ENCODE measurements around the gene C18orf32. TPM values are rescaled to one million over a fixed set of nuclear protein-coding genes. Genes with fewer than 3 reads are reported as not detected.

The C18orf32 gene
- total and polyA plus RNA-seq, 2 of the 13 experiments (the other 11 are each of a cell fraction or from before 2014, with no cell fraction given) = 17.6 to 20.6 TPM

DNA sequence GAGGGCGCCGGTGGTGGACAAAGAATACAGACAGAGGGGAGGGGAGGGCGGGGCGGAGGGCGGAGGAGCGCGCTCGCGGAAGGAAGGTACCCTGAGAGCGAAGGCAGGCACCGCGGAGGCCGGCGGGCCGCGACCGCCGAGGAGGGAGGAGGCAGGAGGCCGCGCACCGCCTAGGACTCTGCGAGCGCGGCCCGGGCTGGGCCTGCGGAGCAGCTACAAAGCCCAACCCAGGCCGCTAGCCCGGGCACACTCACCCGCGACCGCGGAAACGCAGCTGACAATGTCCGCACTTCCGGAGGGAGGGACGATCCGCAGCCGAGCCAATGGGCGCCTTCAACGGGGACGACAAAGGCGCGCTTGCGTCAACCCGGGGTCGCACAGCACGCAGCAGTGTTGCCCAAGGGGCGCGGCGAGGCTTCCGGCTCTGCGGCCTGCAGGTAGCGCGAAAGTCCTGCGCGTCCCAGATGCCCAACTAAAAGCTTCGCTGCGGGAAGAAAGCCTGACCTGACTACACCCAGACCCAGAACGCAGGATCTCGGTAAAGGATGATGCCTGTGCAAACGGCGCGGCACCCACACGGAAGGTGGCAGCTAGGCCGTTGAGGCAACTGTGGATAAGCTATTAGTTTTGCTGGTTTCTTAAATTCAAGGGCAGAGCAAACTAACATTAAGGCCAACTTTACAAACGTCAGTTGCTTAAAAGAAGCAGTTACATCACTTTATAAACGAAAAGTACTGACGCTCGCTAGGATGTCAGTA is at the start of gene C18orf32 (continued):
- TF ChIP-seq ZNF205 (CRISPR knock-in tag; IDR thresholded peaks at IDR 0.05) (0 out of 2 replicates have a peak, but pooled peaks have one; percentile 17), FOXA1 (IDR thresholded peaks at IDR 0.05) (no peak), FOXA1 (CRISPR knock-in tag; IDR thresholded peaks at IDR 0.05) (peak; percentile 61), ZNF232 (CRISPR knock-in tag; IDR thresholded peaks at IDR 0.05; ENCODE audit: borderline replicate concordance) (peak; percentile 81; the same call in 1 of the 2 replicates), EHMT2 (IDR thresholded peaks at IDR 0.05; ENCODE audit: borderline replicate concordance, low read depth, low read length) (no peak), MAF1 (CRISPR knock-in tag; IDR thresholded peaks at IDR 0.05; ENCODE audit: borderline replicate concordance) (peak; percentile 45; the same call in 1 of the 2 replicates), ZNF12 (CRISPR knock-in tag; IDR thresholded peaks at IDR 0.05) (no peak), ZNF563 (CRISPR knock-in tag; IDR thresholded peaks at IDR 0.05) (peak; percentile 75; the same call in 1 of the 2 replicates), SALL2 (CRISPR knock-in tag; IDR thresholded peaks at IDR 0.05) (peak; percentile 93; the same call in 1 of the 2 replicates), HDAC2 (CRISPR knock-in tag; IDR thresholded peaks at IDR 0.05) (peak; percentile 81), SMYD3 (CRISPR knock-in tag; IDR thresholded peaks at IDR 0.05) (0 out of 2 replicates have a peak, but pooled peaks have one; percentile 18), ZNF382 (CRISPR knock-in tag; IDR thresholded peaks at IDR 0.05; ENCODE audit: borderline replicate concordance) (no peak), HNRNPL (IDR thresholded peaks at IDR 0.05; ENCODE audit: low read depth, low read length) (peak; percentile 64; the same call in 1 of the 2 replicates), HMGA1 (CRISPR knock-in tag; conservative IDR thresholded peaks at IDR 0.05) (no peak), CHCHD3 (CRISPR knock-in tag; IDR thresholded peaks at IDR 0.05) (no peak)
- TF ChIP-seq, protein P1, sequence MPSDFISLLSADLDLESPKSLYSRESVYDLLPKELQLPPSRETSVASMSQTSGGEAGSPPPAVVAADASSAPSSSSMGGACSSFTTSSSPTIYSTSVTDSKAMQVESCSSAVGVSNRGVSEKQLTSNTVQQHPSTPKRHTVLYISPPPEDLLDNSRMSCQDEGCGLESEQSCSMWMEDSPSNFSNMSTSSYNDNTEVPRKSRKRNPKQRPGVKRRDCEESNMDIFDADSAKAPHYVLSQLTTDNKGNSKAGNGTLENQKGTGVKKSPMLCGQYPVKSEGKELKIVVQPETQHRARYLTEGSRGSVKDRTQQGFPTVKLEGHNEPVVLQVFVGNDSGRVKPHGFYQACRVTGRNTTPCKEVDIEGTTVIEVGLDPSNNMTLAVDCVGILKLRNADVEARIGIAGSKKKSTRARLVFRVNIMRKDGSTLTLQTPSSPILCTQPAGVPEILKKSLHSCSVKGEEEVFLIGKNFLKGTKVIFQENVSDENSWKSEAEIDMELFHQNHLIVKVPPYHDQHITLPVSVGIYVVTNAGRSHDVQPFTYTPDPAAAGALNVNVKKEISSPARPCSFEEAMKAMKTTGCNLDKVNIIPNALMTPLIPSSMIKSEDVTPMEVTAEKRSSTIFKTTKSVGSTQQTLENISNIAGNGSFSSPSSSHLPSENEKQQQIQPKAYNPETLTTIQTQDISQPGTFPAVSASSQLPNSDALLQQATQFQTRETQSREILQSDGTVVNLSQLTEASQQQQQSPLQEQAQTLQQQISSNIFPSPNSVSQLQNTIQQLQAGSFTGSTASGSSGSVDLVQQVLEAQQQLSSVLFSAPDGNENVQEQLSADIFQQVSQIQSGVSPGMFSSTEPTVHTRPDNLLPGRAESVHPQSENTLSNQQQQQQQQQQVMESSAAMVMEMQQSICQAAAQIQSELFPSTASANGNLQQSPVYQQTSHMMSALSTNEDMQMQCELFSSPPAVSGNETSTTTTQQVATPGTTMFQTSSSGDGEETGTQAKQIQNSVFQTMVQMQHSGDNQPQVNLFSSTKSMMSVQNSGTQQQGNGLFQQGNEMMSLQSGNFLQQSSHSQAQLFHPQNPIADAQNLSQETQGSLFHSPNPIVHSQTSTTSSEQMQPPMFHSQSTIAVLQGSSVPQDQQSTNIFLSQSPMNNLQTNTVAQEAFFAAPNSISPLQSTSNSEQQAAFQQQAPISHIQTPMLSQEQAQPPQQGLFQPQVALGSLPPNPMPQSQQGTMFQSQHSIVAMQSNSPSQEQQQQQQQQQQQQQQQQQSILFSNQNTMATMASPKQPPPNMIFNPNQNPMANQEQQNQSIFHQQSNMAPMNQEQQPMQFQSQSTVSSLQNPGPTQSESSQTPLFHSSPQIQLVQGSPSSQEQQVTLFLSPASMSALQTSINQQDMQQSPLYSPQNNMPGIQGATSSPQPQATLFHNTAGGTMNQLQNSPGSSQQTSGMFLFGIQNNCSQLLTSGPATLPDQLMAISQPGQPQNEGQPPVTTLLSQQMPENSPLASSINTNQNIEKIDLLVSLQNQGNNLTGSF (CRISPR knock-in tag; IDR thresholded peaks at IDR 0.05) = 0 out of 2 replicates have a peak, but pooled peaks have one; percentile 33
- TF ChIP-seq, protein P2, sequence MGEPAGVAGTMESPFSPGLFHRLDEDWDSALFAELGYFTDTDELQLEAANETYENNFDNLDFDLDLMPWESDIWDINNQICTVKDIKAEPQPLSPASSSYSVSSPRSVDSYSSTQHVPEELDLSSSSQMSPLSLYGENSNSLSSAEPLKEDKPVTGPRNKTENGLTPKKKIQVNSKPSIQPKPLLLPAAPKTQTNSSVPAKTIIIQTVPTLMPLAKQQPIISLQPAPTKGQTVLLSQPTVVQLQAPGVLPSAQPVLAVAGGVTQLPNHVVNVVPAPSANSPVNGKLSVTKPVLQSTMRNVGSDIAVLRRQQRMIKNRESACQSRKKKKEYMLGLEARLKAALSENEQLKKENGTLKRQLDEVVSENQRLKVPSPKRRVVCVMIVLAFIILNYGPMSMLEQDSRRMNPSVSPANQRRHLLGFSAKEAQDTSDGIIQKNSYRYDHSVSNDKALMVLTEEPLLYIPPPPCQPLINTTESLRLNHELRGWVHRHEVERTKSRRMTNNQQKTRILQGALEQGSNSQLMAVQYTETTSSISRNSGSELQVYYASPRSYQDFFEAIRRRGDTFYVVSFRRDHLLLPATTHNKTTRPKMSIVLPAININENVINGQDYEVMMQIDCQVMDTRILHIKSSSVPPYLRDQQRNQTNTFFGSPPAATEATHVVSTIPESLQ (CRISPR knock-in tag; conservative IDR thresholded peaks at IDR 0.05) = no peak

Measured in HepG2 (cell line).